Uterus (tissue), 2 donors: Measurements from ENCODE around the gene TMEM41B.

Experiments used
- CTCF ChIP-seq, 4 experiments: fragments of 200-600 bp in 2 of 4; fragments of 450-650 bp in 2 of 4; sonication (generic) in 2 of 4; IDR thresholded peaks; one replicate each; pipeline ENCODE4 v1.5.1; 2016 to 2019; ENCODE audit warnings: antibody characterized with exemption in 4 of 4, mild to moderate bottlenecking in 2 of 4, moderate library complexity in 1 of 4
- POLR2A ChIP-seq, 2 donors: fragments of 450-650 bp; IDR thresholded peaks; one replicate each; pipeline ENCODE4 v1.6.1; 2016; ENCODE audit warnings: antibody characterized with exemption in 2 of 2, mild to moderate bottlenecking in 1 of 2, moderate library complexity in 1 of 2

- TF ChIP-seq CTCF (IDR thresholded peaks at IDR 0.05) (no peak), POLR2A (IDR thresholded peaks at IDR 0.05) (no peak)
These were observed 40.7 kb downstream of the TMEM41B start for GRCh38 chr11:9273376-9274336.
